Smooth muscle cell (in vitro differentiated cells): ENCODE results near the gene TIMM44. TPM values are rescaled to one million over a fixed set of nuclear protein-coding genes. Genes with fewer than 3 reads are reported as not detected.
A peak's percentile ranks its signal among the peaks of the same experiment; 100 is the strongest.

Experiments used
- DNase-seq: peaks from one replicate; lab custom pipeline; 2025; ENCODE audit not compliant: unreplicated experiment; lab: John Stamatoyannopoulos, UW
- H2AFZ ChIP-seq: fragments of 200-600 bp; sonication (generic); 2 replicates; pipeline ENCODE4 v1.6.0; 2016; ENCODE audit warnings: antibody characterized with exemption, low read depth, mild to moderate bottlenecking
- H3F3A ChIP-seq: fragments of 200-600 bp; sonication (generic); 2 replicates; pipeline ENCODE4 v1.6.0; 2017; ENCODE audit warnings: antibody characterized with exemption, low read depth
- H3K27ac ChIP-seq: fragments of 200-600 bp; sonication (generic); 2 replicates; pipeline ENCODE4 v1.5.1; 2016; ENCODE audit warnings: low read depth, mild to moderate bottlenecking
- H3K27me3 ChIP-seq: fragments of 200-600 bp; sonication (generic); 2 replicates; pipeline ENCODE4 v1.6.1; 2016; ENCODE audit warnings: low read depth, mild to moderate bottlenecking
- H3K36me3 ChIP-seq: fragments of 200-600 bp; sonication (generic); 2 replicates; pipeline ENCODE4 v1.5.1; 2016; ENCODE audit warnings: low read depth
- H3K4me1 ChIP-seq: fragments of 200-600 bp; sonication (generic); 2 replicates; pipeline ENCODE4 v1.5.1; 2016; ENCODE audit warnings: low read depth
- H3K4me2 ChIP-seq: fragments of 200-600 bp; sonication (generic); 2 replicates; pipeline ENCODE4 v1.6.0; 2016; ENCODE audit warnings: mild to moderate bottlenecking
- H3K4me3 ChIP-seq: fragments of 200-600 bp; sonication (generic); 2 replicates; pipeline ENCODE4 v1.5.1; 2016; ENCODE audit warnings: mild to moderate bottlenecking
- H3K79me2 ChIP-seq: fragments of 200-600 bp; sonication (generic); 2 replicates; pipeline ENCODE4 v1.6.0; 2016; ENCODE audit warnings: low read depth, mild to moderate bottlenecking
- H3K9ac ChIP-seq: fragments of 200-600 bp; sonication (generic); 2 replicates; pipeline ENCODE4 v1.6.0; 2016; ENCODE audit warnings: low read depth
- H3K9me3 ChIP-seq: fragments of 200-600 bp; sonication (generic); replicated peaks from 2 replicates; pipeline ENCODE4 v1.5.1; 2016; ENCODE audit warnings: low read depth
- H4K20me1 ChIP-seq: fragments of 200-600 bp; sonication (generic); 2 replicates; pipeline ENCODE4 v1.6.0; 2016; ENCODE audit warnings: low read depth
- WGBS: methylation state at CpG from one replicate; pipeline ENCODE4 v1.1.7; 2016; ENCODE audit warnings: low lambda C conversion rate; 5-methylcytosine and 5-hydroxymethylcytosine counted together
- polyA plus RNA-seq: library from polyadenylated mRNA; unstranded; fragments of >200 nt; fragmentation: Nextera tagmentation; extraction: Ambion mirVana; gene quantifications from 2 replicates; pipeline ENCODE4 v1.2.1, GENCODE V29; 2016
- total RNA-seq: library from RNA; depleted of rRNA; stranded (reverse); fragments of >200 nt; gene quantifications from 2 replicates; pipeline ENCODE4 v1.2.3, GENCODE V29; 2014
- TF ChIP-seq, protein P1 (sequence below): fragments of 200-600 bp; sonication (generic); IDR thresholded peaks from 2 replicates; pipeline ENCODE4 v1.5.1; 2017; ENCODE audit warnings: borderline replicate concordance, mild to moderate bottlenecking, antibody characterized with exemption; ENCODE audit not compliant: insufficient read depth, poor library complexity, severe bottlenecking

TIMM44 gene
- total and polyA plus RNA-seq, 2 experiments from 2014 or later = 21.8 to 25.1 TPM

DNA sequence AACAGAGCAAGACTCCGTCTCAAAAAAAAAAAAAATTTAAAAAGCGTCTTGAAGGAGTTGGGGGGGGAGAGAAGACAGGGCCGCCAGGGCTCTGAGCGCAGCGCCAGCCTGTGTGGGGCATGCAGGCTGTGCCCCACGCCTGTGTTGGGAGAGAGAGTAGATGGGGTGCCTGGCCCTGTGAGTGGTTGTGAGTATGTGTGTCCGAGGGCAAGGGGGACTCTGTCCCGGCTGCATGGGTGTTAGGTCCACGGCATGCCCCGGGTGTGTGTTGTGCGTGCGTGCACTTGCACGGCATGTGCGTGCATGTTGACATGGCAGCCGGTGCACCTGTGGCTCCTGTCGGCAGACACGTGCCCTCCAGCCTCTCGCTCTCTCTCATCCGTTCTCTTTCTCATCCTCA is 36.3 kb downstream of the TIMM44 start:
- Histone ChIP-seq H3K79me2 (peaks cover 43% of the 10 kb centered on the region), H3K4me3 (no peak overlapping the region), H3K27ac (no peak overlapping the region), H3K4me2 (no peak overlapping the region), H3K27me3 (no peaks in the 10 kb centered on the region), H3K9me3 (no peaks in the 10 kb centered on the region), H3K4me1 (peaks cover 14% of the 10 kb centered on the region), H3K9ac (no peak overlapping the region), H4K20me1 (peaks cover 65% of the 10 kb centered on the region), H3F3A (no peaks in the 10 kb centered on the region), H3K36me3 (no peaks in the 10 kb centered on the region), H2AFZ (no peak overlapping the region)
- 98% methylated on average over 19 of the region's 19 CpGs for WGBS
- DNase-seq = no peak
- TF ChIP-seq, protein P1, sequence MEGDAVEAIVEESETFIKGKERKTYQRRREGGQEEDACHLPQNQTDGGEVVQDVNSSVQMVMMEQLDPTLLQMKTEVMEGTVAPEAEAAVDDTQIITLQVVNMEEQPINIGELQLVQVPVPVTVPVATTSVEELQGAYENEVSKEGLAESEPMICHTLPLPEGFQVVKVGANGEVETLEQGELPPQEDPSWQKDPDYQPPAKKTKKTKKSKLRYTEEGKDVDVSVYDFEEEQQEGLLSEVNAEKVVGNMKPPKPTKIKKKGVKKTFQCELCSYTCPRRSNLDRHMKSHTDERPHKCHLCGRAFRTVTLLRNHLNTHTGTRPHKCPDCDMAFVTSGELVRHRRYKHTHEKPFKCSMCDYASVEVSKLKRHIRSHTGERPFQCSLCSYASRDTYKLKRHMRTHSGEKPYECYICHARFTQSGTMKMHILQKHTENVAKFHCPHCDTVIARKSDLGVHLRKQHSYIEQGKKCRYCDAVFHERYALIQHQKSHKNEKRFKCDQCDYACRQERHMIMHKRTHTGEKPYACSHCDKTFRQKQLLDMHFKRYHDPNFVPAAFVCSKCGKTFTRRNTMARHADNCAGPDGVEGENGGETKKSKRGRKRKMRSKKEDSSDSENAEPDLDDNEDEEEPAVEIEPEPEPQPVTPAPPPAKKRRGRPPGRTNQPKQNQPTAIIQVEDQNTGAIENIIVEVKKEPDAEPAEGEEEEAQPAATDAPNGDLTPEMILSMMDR = no peak

DNA sequence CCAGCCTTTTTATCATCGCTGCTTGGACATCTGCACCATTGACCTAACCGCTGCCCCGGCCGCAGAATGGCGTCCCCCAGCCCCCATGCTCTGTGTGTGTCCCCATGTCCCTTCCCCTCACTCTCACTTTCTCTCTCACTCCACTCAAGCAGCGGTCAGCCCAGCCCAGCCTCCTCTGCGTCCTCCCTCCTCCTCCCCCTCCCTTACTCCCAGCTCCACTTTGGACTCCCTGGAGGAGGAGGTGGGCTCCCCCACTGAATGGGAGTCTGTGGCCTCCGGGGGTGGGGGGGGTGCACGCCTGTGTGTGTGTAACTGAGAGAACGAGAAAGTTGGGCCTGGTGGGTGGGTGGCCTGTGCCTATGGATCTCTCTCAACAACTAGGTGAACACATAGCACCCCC is 37.6 kb downstream of the TIMM44 start:
- WGBS = 89% methylated on average over 10 of the region's 10 CpGs
- no peak overlapping the region for H3K9ac ChIP-seq
- no peak overlapping the region for H3K4me2 ChIP-seq
- DNase-seq = no peak
- peaks cover 14% of the 10 kb centered on the region for H3K4me1 ChIP-seq
- H3K27me3 ChIP-seq = no peaks in the 10 kb centered on the region
- H3K36me3 ChIP-seq = no peaks in the 10 kb centered on the region
- peaks cover 65% of the 10 kb centered on the region for H4K20me1 ChIP-seq
- H3F3A ChIP-seq = no peaks in the 10 kb centered on the region
- H3K9me3 ChIP-seq = no peaks in the 10 kb centered on the region
- no peak overlapping the region for H2AFZ ChIP-seq
- H3K79me2 ChIP-seq = peaks cover 43% of the 10 kb centered on the region
- no peak overlapping the region for H3K27ac ChIP-seq
- no peak overlapping the region for H3K4me3 ChIP-seq
- TF ChIP-seq, protein P1 = no peak

DNA sequence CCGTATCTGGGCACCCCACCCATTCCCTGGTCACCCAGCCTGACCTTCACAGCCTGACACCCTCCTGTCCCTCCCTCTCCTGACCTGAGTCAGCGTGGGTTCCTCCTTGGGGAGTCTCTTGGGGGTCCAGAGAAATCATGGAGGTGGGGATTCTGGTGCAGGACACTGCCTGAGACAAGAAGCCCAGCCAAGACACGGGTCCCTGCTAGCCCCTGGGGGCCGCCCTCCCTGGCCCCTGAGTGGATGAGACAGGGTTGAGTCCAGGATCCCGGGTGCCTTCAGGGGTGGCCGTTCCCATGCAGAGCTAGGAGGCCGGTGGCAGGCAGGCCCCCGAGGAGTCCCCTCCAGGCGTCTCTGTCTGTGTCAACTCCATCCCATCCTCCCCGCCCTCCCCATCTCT is 38.2 kb downstream of the TIMM44 start:
- TF ChIP-seq, protein P1 = no peak
- Histone ChIP-seq H3F3A (no peaks in the 10 kb centered on the region), H3K36me3 (no peaks in the 10 kb centered on the region), H3K4me3 (no peak overlapping the region), H3K4me1 (peaks cover 14% of the 10 kb centered on the region), H3K9ac (no peak overlapping the region), H3K79me2 (peaks cover 43% of the 10 kb centered on the region), H3K4me2 (peak overlapping the region; percentile 99), H3K9me3 (no peaks in the 10 kb centered on the region), H4K20me1 (peaks cover 62% of the 10 kb centered on the region), H2AFZ (no peak overlapping the region), H3K27ac (no peak overlapping the region), H3K27me3 (no peaks in the 10 kb centered on the region)
- no peak for DNase-seq
- WGBS = 93% methylated on average over 10 of the region's 10 CpGs
